IMR-90 (cell line): ENCODE measurements around the gene LNP1.

Experiments
- BHLHE40 ChIP-seq: fragments of 150-350 bp; IDR thresholded peaks from 2 replicates; pipeline ENCODE4 v1.6.1; 2016; ENCODE audit warnings: mild to moderate bottlenecking, low read depth, low read length
- CEBPB ChIP-seq: IDR thresholded peaks from 2 replicates; pipeline ENCODE4 v1.6.1; 2012; ENCODE audit warnings: low read depth, low read length, improper control_type of control experiment
- CTCF ChIP-seq: conservative IDR thresholded peaks from 2 replicates; pipeline ENCODE4 v1.5.1; 2012; ENCODE audit warnings: mild to moderate bottlenecking, low read depth, low read length, improper control_type of control experiment
- MAFK ChIP-seq: IDR thresholded peaks from 2 replicates; pipeline ENCODE4 v1.6.1; 2012; ENCODE audit warnings: low read depth, low read length, improper control_type of control experiment
- MAZ ChIP-seq: IDR thresholded peaks from 2 replicates; pipeline ENCODE4 v1.6.1; 2012; ENCODE audit warnings: low read depth, mild to moderate bottlenecking, low read length, improper control_type of control experiment, moderate library complexity, borderline replicate concordance
- MXI1 ChIP-seq: IDR thresholded peaks from 2 replicates; pipeline ENCODE4 v1.6.1; 2012; ENCODE audit warnings: low read depth, mild to moderate bottlenecking, low read length, moderate library complexity, borderline replicate concordance
- POLR2A ChIP-seq: IDR thresholded peaks from 2 replicates; pipeline ENCODE4 v1.6.1; 2012; ENCODE audit warnings: mild to moderate bottlenecking, low read depth, low read length
- RAD21 ChIP-seq: IDR thresholded peaks from 2 replicates; pipeline ENCODE4 v1.6.1; 2012; ENCODE audit warnings: low read length, improper control_type of control experiment
- RCOR1 ChIP-seq: IDR thresholded peaks from 2 replicates; pipeline ENCODE4 v1.6.1; 2012; ENCODE audit warnings: mild to moderate bottlenecking, low read length, improper control_type of control experiment; ENCODE audit not compliant: insufficient replicate concordance
- RFX5 ChIP-seq: IDR thresholded peaks from 2 replicates; pipeline ENCODE4 v1.8.0; 2012; ENCODE audit warnings: low read depth, mild to moderate bottlenecking, low read length, moderate library complexity
- SMC3 ChIP-seq: fragments of 150-350 bp; IDR thresholded peaks from 2 replicates; pipeline ENCODE4 v1.6.1; 2016; ENCODE audit warnings: low read depth, mild to moderate bottlenecking, antibody characterized with exemption, low read length, moderate library complexity
- USF2 ChIP-seq: fragments of 150-350 bp; IDR thresholded peaks from 2 replicates; pipeline ENCODE4 v1.6.1; 2017; ENCODE audit warnings: mild to moderate bottlenecking, antibody characterized with exemption, low read length, low read depth

GRCh38 chr3:100376301-100376700, 25.0 kb upstream of the LNP1 start:
- no peak for TF ChIP-seq POLR2A
- no peak for TF ChIP-seq MXI1
- no peak for TF ChIP-seq USF2
- no peak for TF ChIP-seq CTCF
- no peak for TF ChIP-seq SMC3
- TF ChIP-seq BHLHE40 = no peak
- TF ChIP-seq CEBPB = no peak
- no peak for TF ChIP-seq RAD21
- TF ChIP-seq MAFK = no peak
- TF ChIP-seq RCOR1 = no peak
- no peak for TF ChIP-seq MAZ
- no peak for TF ChIP-seq RFX5
